ENCODE data around the gene ALG14.
"Not testable (repeated sequence)": the region's sequence is repeated elsewhere in the genome, so short reads cannot be mapped to it uniquely, and the experiment has no call there.

ALG14 gene

DNA sequence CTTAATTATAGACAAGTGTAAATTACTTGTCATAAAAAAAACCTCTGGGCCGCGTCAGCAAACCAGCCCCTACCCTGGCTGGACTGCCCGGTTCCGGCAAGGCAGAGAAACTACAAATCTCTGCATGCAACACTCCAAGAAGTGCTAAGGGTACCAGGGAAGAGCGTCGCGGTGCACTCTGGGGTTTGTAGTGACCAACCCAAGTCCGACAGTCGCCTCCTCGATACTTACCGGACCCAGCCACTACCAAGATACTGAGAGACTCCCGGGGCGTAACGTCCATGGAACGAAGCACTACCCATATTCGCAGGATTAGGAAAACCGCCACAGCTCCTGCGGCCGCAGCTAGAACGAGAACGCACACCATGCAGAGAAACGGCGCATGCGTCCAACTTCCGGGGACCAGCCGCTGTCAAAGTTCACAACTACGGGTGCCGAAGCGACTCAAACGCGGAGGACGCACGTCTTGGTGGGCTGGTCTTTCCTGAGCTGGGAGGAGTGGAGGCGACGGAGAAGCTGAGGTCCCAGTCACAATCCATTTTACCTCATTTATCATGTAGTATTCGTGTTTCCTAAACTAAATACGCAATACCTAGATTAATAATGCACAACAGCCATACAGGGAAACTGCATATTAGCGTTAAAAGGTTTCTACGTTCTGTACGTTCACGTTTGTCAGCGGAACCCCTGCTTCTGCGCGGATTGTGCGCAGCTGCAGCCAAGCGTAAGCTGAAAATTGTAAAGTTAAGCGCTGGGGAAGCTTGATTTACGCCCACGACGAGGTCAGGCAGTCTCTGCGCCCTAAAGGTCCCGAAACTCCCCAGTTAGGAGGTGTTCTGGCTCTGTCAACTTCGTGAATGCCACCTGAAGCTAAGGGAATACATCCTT is at the start of gene ALG14:
TSS of gene ALG14 (minus strand) at position 420 of the 888 bp plus-strand sequence. CDS start at position 367, 53 bp downstream.
- DNase-seq (ENCODE audit: low spot score), result peak; percentile 95

- no peak for DNase-seq (ENCODE audit: low spot score)
Measured at GRCh38 chr1:95122151-95122697, 49.5 kb upstream of the ALG14 start.

GRCh38 chr1:95119273-95119672 is 46.5 kb upstream of the ALG14 start:
- no peak for DNase-seq (ENCODE audit: low spot score)

GRCh38 chr1:95118710-95119109 is 46.0 kb upstream of the ALG14 start:
- no peak for DNase-seq (ENCODE audit: low spot score)

- DNase-seq (ENCODE audit: low spot score), result no peak
Measured at GRCh38 chr1:95118067-95118499, 45.3 kb upstream of the ALG14 start.

DNA sequence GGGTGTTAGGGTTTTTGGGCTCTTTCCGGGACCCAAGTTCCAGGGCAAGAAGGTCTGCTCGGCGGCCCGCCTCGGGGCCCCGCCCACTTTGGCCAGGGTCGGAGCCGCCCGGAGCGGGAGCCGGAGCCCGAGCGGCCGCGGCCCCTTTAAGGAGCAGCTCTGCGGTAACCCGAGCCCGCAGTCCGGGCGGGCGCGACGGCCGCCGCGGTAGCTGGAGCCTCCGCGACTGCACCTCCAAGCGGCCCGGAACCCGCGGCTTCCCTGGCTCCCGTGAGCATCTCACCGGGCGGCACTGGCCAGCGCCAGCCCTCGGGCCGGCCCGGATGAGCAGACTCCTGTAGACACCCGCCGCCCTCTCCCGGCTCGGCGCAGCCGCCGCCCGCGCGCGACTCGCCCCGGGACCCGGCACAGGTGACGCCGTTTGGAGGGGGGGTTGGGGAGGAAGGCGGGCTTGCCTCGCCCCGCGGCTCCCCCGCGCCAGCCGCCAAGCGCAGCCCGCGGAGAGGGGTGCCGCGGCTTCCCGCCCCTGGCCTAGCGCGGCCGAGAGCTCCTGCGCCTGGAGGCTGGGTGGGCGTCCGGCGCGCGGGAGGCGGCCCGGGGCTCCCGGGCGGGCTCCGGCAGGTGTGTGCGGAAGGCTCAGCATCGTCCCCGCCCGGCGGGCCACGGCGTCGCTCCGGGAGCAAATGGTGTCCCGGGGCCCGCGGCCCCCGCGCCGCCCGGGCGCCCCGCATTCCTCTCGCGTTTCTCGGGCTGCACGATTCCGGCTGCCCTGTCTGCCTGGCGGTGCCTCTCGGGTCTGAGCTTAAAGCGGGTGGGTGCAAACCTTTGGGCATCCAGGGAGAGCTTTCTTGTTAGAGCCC is 44.7 kb upstream of the ALG14 start, which contains the start of gene TLCD4:
TSS of gene TLCD4 (plus strand) at position 149 of the 860 bp plus-strand sequence. CDS start 26,547 bp downstream, outside the sequence.
- DNase-seq (ENCODE audit: low spot score), result peak; percentile 82

DNA sequence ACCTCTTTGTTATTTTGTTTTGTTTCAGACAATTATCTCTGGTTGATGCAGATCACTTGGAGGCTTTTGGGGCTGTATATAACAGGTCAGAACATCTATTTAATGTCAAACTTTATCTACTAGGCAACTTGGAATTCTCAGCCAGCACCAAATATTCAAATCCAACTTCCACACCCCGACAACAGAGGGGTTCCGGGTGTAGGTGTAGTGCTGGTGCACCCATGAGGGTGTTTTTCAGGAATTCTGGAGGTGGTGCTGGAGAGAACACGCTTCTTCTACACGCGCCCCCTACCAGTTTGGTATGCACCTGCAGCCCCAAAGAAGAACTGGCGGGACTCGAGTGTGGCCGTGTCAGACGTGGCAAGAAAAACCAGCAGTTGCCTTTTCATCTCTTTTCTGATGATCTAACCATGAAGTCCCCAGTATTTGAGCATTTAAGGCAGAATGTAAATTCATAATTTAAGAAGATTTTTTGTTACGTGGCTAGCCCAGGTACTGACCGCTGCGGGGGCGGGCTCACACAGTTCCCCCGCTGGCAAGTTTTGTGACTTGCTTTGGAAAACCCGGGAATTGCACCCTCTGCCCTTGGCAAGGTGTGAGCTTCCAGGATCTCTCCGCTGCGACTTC is 43.9 kb upstream of the ALG14 start:
- DNase-seq (ENCODE audit: low spot score), result peak; percentile 52

DNA sequence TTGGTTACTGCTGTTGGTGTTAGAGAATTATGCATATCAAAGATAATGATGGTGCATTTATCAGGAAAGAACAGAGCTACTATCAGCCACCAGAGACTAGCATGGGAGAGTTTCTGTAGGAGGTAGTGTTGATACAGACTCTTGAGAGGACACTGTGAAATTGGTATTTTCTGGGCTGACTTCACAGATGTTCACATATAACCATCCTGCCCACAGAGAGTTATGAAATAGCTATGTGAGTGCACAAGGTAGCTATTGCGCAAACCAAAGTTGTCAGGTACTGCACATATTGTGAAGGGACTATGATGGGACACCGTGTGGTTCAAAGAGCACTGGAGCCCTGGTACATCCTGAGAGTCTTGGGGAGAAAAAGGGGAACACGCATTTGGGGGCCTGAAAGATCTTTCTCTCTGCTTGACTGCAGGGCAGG is 43.0 kb upstream of the ALG14 start:
- DNase-seq (ENCODE audit: low spot score), result no peak

GRCh38 chr1:95113684-95114083 is 40.9 kb upstream of the ALG14 start:
- no peak for DNase-seq (ENCODE audit: low spot score)

GRCh38 chr1:95111014-95111413 is 38.3 kb upstream of the ALG14 start:
- DNase-seq (ENCODE audit: low spot score), result no peak

- DNase-seq (ENCODE audit: low spot score), result no peak
Measured at GRCh38 chr1:95108792-95109191, 36.0 kb upstream of the ALG14 start.

DNA sequence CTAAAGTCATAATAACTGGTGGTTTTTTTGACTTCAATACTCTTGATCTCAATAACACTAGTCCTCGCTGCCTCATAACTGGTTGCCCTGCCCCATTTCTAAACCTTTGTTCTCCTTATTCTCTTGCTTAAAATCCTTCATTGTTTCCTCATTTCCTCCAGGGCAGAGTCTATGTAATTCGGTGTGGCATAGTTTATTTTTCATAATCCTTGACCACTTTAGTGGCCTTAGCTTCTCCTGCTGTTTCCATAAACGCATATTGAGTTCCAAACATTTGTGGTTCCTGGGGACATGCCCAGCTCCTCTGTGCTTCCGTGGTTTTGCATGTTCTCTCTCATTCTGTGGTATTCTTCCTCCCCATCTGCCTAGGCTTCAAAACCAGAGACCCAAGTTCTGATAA is 25.4 kb upstream of the ALG14 start:
- peak; percentile 11 for DNase-seq (ENCODE audit: low spot score)

DNA sequence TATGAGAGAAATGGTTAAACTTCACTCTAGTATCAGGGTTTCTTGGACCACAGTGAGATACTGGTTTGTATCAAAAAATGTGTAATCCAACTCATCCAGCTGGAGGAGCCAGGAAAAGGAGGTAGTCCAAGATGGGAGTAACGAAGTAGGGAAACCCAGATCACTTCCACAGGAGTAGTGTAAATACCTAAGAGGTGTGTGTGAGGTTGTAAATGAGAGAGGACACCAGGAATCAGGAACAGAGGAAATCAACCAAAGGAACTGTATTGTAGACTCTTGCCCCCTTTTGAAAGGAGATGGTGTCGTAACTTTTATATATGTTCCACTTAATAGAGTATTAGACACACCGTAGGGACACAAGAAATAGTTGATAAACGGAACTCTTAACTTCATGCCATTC is 24.7 kb upstream of the ALG14 start:
- no peak for DNase-seq (ENCODE audit: low spot score)

GRCh38 chr1:95096218-95096841 is 23.6 kb upstream of the ALG14 start:
- DNase-seq (ENCODE audit: low spot score), result no peak

GRCh38 chr1:95095833-95096217 is 23.1 kb upstream of the ALG14 start:
- DNase-seq (ENCODE audit: low spot score), result no peak

GRCh38 chr1:95094923-95095322 is 22.2 kb upstream of the ALG14 start:
- no peak for DNase-seq (ENCODE audit: low spot score)

DNA sequence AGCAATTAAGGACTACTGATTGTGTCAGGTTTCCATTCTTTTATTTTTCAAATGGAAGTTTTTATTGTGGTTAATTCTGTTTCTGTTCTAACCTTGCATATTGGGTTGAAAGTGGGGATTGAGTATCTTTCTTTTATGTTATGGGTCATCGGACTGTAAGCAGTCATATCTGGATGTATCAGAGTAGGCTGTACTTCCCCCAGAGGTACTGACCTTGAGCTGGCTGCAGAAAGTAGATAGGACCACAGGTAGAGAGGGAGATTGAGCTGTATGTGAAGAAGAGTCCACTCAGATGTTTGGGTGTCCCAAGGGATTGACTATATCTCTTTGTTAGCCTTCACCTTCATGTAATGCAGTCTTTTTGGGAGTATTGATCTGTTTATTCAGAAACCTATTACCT is 20.5 kb upstream of the ALG14 start:
- DNase-seq (ENCODE audit: low spot score), result no peak

- not testable (repeated sequence) for DNase-seq (ENCODE audit: low spot score)
Measured at GRCh38 chr1:95092891-95093290, 20.1 kb upstream of the ALG14 start.

GRCh38 chr1:95091290-95091689 is 18.5 kb upstream of the ALG14 start:
- DNase-seq (ENCODE audit: low spot score), result not testable (repeated sequence)

GRCh38 chr1:95089650-95090287 is 17.0 kb upstream of the ALG14 start:
- DNase-seq (ENCODE audit: low spot score), result no peak

DNA sequence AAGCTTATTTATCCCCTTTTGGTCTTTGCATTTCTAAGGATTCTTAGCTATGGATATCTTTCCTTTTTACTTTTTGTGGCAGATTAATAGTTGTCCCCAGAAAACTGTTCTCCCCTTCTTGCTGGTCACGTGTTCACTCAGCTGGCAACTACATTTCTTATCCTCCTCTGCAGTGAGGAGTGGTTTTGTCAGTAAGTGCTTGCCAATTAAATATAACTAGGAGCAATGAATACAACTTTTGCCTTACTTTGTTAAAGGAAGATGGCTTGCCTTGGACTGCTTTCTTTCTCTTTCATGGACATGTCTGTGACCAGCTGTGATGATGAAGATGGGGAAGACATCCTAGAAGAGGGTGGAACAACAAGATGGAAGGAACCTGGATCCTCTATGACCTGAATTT is 15.6 kb upstream of the ALG14 start:
- DNase-seq (ENCODE audit: low spot score), result no peak
